ENCODE results near the gene ANKRD35.
"Not testable (repeated sequence)": the region's sequence is repeated elsewhere in the genome, so short reads cannot be mapped to it uniquely, and the experiment has no call there.

ANKRD35 gene

GRCh38 chr1:145885738-145886287, at the start of gene ANKRD35:
ANKRD35 (minus strand) TSS chr1:145885866; CDS start chr1:145885758, 108 bp downstream.
- no peak for DNase-seq (ENCODE audit: low read depth)
- no peak for TF ChIP-seq CTCF (conservative IDR thresholded peaks at IDR 0.05; ENCODE audit: low read depth, low read length)
- H3K4me3 ChIP-seq (ENCODE audit: low read length) = peak within 1 kb of the TSS; percentile 69

GRCh38 chr1:145932522-145933009, 46.9 kb upstream of the ANKRD35 start:
- DNase-seq (ENCODE audit: low read depth); H3K4me3 ChIP-seq (ENCODE audit: low read length): not testable (repeated sequence)

GRCh38 chr1:145927916-145928643, 42.4 kb upstream of the ANKRD35 start:
- H3K4me3 ChIP-seq (ENCODE audit: low read length) = peak overlapping the region; percentile 96
- DNase-seq (ENCODE audit: low read depth) = no peak
- TF ChIP-seq CTCF (conservative IDR thresholded peaks at IDR 0.05; ENCODE audit: low read depth, low read length) = no peak

- TF ChIP-seq CTCF (conservative IDR thresholded peaks at IDR 0.05; ENCODE audit: low read depth, low read length) = peak; percentile 76
- peak within 1 kb of the TSS; percentile 96 for H3K4me3 ChIP-seq (ENCODE audit: low read length)
- DNase-seq (ENCODE audit: low read depth) = peak; percentile 97
Measured at GRCh38 chr1:145927063-145927886, 41.6 kb upstream of the ANKRD35 start, which contains the start of gene RBM8A. RBM8A (minus strand) TSS chr1:145927484; CDS start chr1:145927426, 58 bp downstream.

GRCh38 chr1:145926686-145927062, 41.0 kb upstream of the ANKRD35 start:
- no peak for TF ChIP-seq CTCF (conservative IDR thresholded peaks at IDR 0.05; ENCODE audit: low read depth, low read length)
- no peak for DNase-seq (ENCODE audit: low read depth)
- H3K4me3 ChIP-seq (ENCODE audit: low read length) = peak overlapping the region; percentile 96

GRCh38 chr1:145922266-145922665, 36.6 kb upstream of the ANKRD35 start:
- TF ChIP-seq CTCF (conservative IDR thresholded peaks at IDR 0.05; ENCODE audit: low read depth, low read length) = no peak
- DNase-seq (ENCODE audit: low read depth) = no peak
- no peak overlapping the region for H3K4me3 ChIP-seq (ENCODE audit: low read length)

GRCh38 chr1:145920297-145920696, 34.6 kb upstream of the ANKRD35 start:
- not testable (repeated sequence) for H3K4me3 ChIP-seq (ENCODE audit: low read length); DNase-seq (ENCODE audit: low read depth)

Measured in retinal pigment epithelial cell (primary cell).